Measurements from ENCODE around the gene MBD3L4.

GRCh38 chr19:7072541-7072940, 32.6 kb upstream of the MBD3L4 start:
- TF ChIP-seq EZH2 (optimal IDR thresholded peaks at IDR 0.05; ENCODE audit: low read depth, low read length) (no peak), EZH2phosphoT487 (IDR thresholded peaks at IDR 0.05; ENCODE audit: low read length) (no peak), CTCF (IDR thresholded peaks at IDR 0.05; ENCODE audit: low read length) (no peak)

Measured in MM.1S (cell line).